ENCODE data around the gene SLIT3.

GRCh38 chr5:169183576-169183975 is 117.4 kb downstream of the SLIT3 start:
- TF ChIP-seq CTCF (IDR thresholded peaks at IDR 0.05) (no peak), POLR2AphosphoS5 (IDR thresholded peaks at IDR 0.05) (no peak), POLR2A (IDR thresholded peaks at IDR 0.05) (no peak)

Data from breast epithelium (tissue), 3 donors.